Adrenal gland (tissue), 5 donors: ENCODE data around the gene TMEM200B.
A peak's percentile ranks its signal among the peaks of the same experiment; 100 is the strongest.

Experiments
- POLR2A ChIP-seq, 2 donors: fragments of 450-650 bp; IDR thresholded peaks; one replicate each; pipeline ENCODE4 v1.6.1; 2017; ENCODE audit warnings: antibody characterized with exemption in 2 of 2, mild to moderate bottlenecking in 2 of 2, moderate library complexity in 1 of 2
- TF ChIP-seq, protein P1 (sequence below), 6 experiments: fragments of 450-650 bp in 4 of 6; fragments of 200-600 bp in 2 of 6; sonication (generic) in 1 of 6; IDR thresholded peaks; 1 replicate in 5 of 6; 2 replicates in 1 of 6; pipeline versions ENCODE4 v1.5.1 to v1.8.0; 2016 to 2021; ENCODE audit warnings: antibody characterized with exemption in 6 of 6, mild to moderate bottlenecking in 2 of 6, moderate library complexity in 1 of 6
- donor health status: DM: no; HTN: no; CAD: no.

- TF ChIP-seq, protein P1, sequence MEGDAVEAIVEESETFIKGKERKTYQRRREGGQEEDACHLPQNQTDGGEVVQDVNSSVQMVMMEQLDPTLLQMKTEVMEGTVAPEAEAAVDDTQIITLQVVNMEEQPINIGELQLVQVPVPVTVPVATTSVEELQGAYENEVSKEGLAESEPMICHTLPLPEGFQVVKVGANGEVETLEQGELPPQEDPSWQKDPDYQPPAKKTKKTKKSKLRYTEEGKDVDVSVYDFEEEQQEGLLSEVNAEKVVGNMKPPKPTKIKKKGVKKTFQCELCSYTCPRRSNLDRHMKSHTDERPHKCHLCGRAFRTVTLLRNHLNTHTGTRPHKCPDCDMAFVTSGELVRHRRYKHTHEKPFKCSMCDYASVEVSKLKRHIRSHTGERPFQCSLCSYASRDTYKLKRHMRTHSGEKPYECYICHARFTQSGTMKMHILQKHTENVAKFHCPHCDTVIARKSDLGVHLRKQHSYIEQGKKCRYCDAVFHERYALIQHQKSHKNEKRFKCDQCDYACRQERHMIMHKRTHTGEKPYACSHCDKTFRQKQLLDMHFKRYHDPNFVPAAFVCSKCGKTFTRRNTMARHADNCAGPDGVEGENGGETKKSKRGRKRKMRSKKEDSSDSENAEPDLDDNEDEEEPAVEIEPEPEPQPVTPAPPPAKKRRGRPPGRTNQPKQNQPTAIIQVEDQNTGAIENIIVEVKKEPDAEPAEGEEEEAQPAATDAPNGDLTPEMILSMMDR (IDR thresholded peaks at IDR 0.05), result peak; percentile 16 to 92 (median 69)
- TF ChIP-seq POLR2A (IDR thresholded peaks at IDR 0.05), result peak in 1 of 2 donors; percentile 28
These were observed 898 bp upstream of the TMEM200B start for GRCh38 chr1:29124366-29125236.
